Activated T-cell treated with anti-CD3 and anti-CD28 coated beads for 24 hours (primary cell): ENCODE data around the gene RTN4RL2.

Experiments
- DNase-seq: peaks from one replicate; pipeline ENCODE4 v3.0.0-alpha.2; 2020; ENCODE audit warnings: low read depth

RTN4RL2 gene

GRCh38 chr11:57460022-57460757, at the start of gene RTN4RL2:
Gene RTN4RL2, plus strand, starts transcription at chr11:57460528. Its CDS starts 338 bp downstream, at chr11:57460866.
- DNase-seq: no peak

DNA sequence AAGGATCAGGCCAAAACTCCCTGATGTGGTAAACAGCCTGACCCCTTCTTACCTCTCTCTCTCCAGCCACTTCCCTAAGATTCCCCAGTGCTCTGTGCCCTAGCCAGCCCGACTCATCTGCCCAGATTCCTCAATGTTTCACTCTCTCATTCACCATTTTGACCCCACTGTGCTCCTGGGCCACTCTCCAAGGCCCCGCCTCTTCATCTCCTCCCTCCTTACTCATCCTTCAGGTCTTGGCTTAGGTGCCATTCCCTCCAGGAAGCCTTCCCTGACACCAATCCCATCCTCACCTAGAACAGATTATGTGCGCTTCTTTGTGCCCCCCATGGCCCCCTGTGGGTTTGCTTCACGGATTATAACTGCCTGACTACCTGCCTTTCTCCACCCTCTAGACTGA, 46.6 kb upstream of the RTN4RL2 start:
- DNase-seq: no peak

DNA sequence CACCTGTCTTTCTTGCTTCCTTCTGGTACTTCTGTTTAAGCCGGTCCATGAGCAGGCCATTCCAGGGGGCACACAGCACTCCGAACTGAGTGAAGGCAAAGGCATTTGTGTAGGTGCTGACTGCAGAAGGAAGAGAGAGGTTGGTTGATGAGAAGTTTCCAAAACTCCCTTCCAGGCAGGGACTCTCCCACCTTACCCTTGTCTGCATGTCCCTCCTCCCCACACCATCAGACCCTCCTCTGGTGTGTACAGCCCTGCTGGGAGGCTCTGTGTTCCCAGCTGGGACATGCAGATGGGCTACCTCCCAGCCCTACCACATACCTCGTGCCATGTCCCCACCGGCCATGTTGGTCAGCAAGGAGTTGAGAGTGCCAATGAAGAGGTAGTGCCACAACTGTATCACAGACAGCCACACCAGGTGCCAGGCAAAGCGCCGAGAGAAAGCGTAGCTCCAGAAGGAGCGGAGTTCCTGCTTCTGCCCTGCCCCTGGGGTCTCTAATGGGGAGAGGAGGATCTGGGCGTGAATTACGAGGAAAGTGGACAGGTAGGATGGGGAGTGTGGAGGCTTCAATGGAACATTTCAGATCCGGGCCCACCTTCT, 45.6 kb upstream of the RTN4RL2 start:
- DNase-seq: no peak

DNA sequence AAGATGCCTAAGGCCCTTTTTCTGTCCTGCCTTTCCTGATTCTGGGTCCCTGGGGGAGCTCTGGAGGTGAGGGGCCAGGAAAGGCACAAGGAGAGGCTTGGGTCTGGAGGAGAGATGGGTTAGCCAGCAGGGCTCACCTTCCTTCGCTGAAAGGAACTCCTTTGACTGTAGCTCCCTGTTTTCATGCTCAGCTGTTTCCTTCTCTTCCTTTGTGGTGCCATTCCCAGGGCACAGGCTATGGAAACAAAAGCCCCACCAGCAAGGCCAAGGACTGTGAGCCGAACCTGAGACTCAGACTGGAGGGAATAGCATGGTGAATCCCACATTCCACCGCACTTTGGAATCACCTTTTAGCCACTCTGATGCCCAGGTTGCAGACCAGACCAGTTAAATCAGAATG, 43.9 kb upstream of the RTN4RL2 start:
- DNase-seq: no peak

DNA sequence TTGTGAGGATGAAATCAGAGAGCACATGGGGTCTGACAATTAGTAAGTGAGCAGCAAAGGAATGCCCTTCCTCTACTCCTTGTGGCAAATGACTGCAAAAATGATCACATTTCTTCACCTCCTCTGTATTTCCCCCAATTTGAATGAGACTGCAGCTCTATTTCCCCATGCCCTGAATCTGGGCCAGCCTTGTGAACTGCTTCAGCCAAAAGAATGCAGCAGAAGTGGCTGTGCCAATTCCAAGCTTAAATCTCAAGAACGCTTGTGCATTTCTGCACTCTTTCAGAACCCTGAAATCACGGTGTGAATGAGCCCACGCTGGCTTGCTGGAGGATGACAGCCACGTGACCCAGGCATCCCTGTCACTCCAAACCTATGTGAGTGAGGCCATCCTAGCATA, 43.3 kb upstream of the RTN4RL2 start:
- no peak for DNase-seq

GRCh38 chr11:57418131-57418530, 42.2 kb upstream of the RTN4RL2 start:
- no peak for DNase-seq

GRCh38 chr11:57419146-57419545, 41.2 kb upstream of the RTN4RL2 start:
- DNase-seq: no peak

DNA sequence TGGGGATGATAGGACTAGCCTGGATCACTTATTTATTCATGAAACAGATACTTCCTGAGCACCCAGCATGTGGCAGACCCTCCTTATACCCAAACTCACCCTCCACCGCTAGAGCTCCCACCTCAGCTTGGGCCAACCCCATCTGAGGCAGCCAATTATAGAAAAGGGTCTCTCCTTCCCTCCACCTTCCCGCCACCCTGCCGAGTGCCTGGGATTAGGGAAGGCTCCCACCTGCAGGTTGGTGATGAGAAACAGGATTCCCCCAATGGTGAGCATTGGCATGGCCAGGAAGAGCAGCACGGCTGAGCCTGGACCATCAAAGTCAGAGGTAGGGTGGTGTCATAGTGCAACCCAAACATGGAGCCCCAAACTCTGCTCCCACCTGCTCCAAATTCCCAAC, 39.3 kb upstream of the RTN4RL2 start:
- DNase-seq: no peak

DNA sequence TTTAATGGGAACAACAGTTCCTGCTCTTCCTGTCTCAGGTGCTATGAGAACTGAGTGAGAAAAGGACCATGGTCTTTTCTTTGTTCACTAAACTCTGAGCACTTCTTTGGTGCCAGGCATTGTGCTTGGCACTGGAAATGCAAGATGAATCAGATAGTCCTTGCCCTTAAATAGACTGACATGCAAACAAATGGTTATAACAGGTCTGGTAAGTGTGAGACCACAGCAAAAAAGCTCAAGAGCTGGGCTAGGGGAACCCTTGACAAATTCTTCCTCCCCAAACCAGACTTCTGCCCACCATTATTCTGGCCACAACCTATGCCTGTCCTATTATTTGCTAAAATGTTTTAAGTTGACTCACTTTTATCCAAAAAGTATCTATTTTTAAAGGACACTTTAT, 38.5 kb upstream of the RTN4RL2 start:
- DNase-seq: no peak

DNA sequence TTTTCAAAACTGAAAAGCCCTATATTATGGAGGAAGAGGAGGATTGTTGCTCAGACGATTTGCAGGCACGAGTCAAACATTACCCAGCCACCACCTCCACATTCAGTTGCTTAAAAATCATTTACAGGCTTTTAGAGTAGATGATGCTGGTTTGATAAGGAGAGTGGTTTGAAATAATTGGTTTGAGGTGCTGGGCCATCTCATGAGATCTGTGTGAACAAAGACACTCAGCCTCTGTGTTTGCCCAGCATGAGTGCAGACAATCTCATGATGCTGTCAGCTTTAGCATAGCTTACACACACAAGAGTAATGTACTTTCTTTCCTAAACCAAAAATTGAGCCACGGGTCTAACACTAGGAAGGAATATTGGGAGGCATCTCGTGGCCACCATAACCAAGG, 37.7 kb upstream of the RTN4RL2 start:
- DNase-seq: no peak

GRCh38 chr11:57424137-57424791, 36.1 kb upstream of the RTN4RL2 start:
- DNase-seq: no peak

GRCh38 chr11:57424792-57425564, 35.4 kb upstream of the RTN4RL2 start:
- DNase-seq: peak; percentile 85

DNA sequence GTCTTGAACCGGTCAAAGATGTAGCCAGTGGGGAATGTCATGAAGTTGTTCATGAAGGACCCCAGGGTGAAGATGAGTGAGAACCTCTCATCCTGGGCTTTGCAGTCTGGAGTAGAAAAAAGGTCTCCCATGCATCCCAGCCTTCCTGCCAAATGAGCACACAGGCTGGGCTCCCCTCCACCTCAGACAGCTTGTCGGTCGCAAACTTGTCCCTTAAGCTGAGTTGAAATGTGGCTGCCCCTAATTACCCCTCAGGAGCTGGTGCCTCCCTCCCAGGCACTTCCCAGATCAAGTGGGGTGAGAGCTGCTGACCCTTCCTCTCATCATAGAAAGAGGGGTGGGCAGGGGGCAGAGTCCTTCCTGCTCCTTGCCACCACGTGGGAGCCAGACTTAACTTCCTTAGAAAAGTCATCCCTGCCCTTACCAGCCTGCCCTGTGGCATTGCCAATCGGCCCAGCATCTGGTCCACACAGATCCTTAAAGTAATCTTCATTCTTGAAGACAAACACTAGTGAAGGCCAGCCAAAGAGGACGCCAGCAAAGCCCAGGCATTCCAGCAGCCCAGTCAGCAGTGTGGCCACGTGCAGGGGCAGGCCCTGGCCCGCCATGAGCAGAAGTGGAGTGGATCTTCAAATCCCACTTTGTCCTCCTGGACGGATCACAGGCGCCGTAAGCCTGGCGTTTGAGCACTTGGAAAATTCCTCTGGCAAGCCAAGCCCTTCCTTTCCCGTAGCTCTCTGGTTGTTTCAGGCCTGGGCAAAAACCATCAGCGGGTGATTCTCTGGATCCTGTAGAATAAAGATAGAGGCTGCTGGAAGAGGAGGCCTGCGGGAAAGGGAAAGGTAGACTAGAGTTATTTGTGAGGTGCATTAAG, 34.5 kb upstream of the RTN4RL2 start:
- DNase-seq: no peak

DNA sequence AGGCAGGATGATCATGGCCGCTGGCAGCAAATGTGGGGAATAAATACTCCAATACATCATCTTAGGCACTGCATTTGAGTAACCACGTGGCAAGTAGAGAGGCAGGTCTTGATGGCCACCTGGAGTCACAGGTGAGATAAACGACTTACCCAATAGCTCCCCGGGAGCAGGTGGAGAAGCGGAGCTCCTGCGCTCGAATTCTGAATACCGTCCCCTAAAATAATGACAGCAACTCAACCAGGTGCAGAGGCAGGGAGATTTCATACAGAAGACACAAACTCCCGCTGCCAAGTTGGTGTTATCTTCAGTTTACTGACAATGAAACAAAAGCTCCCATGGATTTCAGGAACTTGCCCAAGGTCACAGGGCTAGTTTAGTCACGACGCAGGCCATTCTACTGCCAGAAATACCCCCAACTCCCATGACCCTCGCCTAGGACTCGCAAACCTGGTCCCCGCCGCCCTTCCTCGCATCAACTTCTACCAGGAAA, 33.8 kb upstream of the RTN4RL2 start:
- peak; percentile 20 for DNase-seq

GRCh38 chr11:57426929-57427726, 33.2 kb upstream of the RTN4RL2 start, which contains the start of gene SLC43A3:
Gene SLC43A3, minus strand, starts transcription at chr11:57427121. Its CDS starts 949 bp downstream, at chr11:57426172.
- DNase-seq: peak; percentile 79

DNA sequence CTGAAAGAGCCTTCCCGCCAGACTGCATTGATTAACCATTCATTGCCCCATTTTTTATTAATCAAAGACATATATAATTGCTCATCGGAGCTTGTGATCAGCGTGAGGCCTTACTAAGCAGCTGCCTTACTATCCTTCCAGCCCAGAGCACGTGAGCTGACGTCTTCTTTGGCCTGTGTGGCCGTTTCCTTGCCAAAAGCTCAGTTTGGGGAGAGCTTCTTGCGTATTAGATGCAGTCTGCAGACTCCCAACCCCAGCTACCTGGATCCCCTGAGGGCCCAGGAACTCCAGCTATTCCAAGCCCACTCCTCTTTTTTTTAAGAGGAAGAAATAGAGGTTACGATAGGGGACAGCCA, 32.6 kb upstream of the RTN4RL2 start:
- DNase-seq: no peak

- DNase-seq: no peak
Measured at GRCh38 chr11:57428643-57429042, 31.7 kb upstream of the RTN4RL2 start.

- DNase-seq: no peak
Measured at GRCh38 chr11:57429946-57430345, 30.4 kb upstream of the RTN4RL2 start.

- no peak for DNase-seq
Measured at GRCh38 chr11:57430952-57431351, 29.4 kb upstream of the RTN4RL2 start.

- no peak for DNase-seq
Measured at GRCh38 chr11:57432149-57432561, 28.2 kb upstream of the RTN4RL2 start.
